Stimulated activated effector memory CD8-positive, alpha-beta T cell treated with anti-CD3 and anti-CD28 coated beads, Interleukin-12 subunit alpha, Interleukin-12 subunit beta, amount 100 ng/mL, for 72 hours (primary cell): ENCODE data around the gene HOXB8.

Experiments used
- ATAC-seq: fragments of 150-1000 bp; cut with Tn5 transposase; 2 replicates; pipeline ENCODE4 v1.10.0; 2021
- DNase-seq, 2 donors: peaks; one replicate each; pipeline ENCODE4 v3.0.0; 2021 to 2022; ENCODE audit warnings: low spot score in 2 of 2
- H3K27ac Mint-ChIP-seq: one replicate; pipeline ENCODE4 v1.8.0; 2022; ENCODE audit warnings: mild to moderate bottlenecking, mixed read lengths
- H3K36me3 Mint-ChIP-seq: one replicate; pipeline ENCODE4 v1.8.0; 2022; ENCODE audit warnings: mild to moderate bottlenecking, mixed read lengths
- H3K4me1 Mint-ChIP-seq: one replicate; pipeline ENCODE4 v1.8.0; 2022; ENCODE audit warnings: mixed read lengths
- H3K4me3 Mint-ChIP-seq: one replicate; pipeline ENCODE4 v1.8.0; 2022; ENCODE audit warnings: mild to moderate bottlenecking, mixed read lengths
- H3K9me3 Mint-ChIP-seq: one replicate; pipeline ENCODE4 v1.8.0; 2022; ENCODE audit warnings: mixed read lengths

The HOXB8 gene

DNA sequence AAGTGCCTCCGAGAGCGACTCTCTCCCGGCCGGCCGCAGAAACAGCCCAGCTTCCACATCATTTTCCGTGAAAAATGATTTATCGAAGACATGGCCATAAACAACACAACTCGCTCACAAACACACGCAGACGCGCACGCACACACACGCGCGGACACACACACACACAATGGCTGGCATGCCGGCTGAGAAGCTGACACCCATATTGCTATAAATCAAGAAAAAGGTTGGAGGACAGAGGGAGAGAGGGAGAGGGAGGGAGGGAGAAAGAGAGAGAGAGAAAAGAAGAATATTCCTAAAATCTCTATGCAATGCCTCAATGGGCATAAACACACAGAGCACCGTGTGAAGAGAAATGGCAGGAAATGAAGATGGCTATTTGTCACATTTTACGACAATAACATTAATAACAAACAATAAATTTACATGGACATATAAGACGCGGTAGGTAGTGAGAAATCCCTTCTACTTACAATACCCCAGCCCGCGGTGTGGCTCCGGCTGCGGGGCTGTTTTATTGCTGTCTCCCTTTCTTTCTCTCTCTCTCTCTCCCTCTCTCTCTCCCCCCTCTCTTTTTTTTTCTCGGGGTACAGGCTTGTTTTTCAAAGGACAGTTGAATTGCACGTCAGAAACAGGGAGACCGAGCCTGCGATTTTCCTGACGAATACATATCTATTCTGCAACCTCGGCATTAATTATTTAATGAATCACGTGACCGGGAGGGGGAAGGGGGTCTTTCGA, 46.4 kb downstream of the HOXB8 start:
- ATAC-seq = no peak
- Mint-ChIP-seq H3K36me3 (no peaks in the 10 kb centered on the region), H3K9me3 (no peaks in the 10 kb centered on the region), H3K27ac (no peak overlapping the region), H3K4me1 (peaks cover 5% of the 10 kb centered on the region), H3K4me3 (no peak overlapping the region)
- DNase-seq = no peak

DNA sequence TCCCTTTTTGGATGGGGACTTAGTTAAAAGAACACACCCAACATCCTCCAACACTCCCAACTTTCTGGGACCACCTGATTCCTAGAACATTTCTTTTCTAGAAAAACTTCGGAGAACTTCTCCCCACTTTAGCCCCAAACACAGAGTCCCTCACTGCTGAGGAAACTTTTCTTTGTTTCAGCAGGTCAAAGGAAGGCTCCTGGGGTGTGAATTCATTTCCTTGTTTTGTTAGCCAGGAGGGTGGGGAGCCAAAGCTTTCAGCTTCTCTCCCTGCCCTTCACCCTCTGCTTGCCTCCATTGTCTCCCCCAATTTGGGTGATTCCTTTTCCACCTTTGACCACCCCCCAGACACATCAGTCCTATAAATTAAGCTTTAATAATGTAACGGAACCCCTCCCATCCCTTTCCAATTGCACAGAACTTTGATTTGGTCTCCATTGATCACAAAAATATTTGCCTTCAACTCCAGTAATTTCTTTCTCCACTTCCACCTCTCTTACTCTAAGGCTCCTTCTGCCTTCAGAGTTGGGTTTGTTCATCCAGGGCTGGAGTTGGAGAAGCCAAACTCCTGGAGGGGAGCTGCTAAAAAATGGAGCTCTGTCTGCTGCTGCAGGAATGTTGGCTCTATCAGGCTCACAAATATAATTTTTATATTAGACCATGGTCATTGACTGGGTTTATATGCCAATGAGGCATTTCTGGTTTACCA, 47.3 kb downstream of the HOXB8 start:
- Mint-ChIP-seq H3K4me1 (peaks cover 5% of the 10 kb centered on the region), H3K9me3 (no peaks in the 10 kb centered on the region), H3K4me3 (no peak overlapping the region), H3K36me3 (no peaks in the 10 kb centered on the region), H3K27ac (no peak overlapping the region)
- ATAC-seq = no peak
- no peak for DNase-seq

DNA sequence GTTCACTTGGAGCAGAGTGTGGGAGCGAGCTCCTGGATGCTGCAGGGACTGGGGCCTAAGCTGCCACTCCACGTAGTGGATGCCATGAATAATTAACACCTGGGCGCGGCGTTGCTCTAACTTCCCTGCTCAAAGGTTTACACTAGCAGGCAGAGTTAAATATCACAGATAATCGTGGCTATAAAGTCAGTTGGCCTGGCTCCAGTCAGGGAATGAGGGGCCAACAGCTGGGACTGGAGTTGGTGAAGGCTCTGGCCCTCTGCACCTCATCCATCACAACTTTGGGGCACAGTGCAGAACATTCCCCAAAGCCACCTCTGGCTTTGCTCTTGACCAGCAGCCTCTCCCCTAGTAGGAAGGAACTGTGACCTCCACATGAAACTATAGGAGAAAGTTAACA, 47.9 kb downstream of the HOXB8 start:
- Mint-ChIP-seq H3K4me1 (peaks cover 5% of the 10 kb centered on the region), H3K4me3 (no peak overlapping the region), H3K27ac (no peak overlapping the region), H3K9me3 (no peaks in the 10 kb centered on the region), H3K36me3 (no peaks in the 10 kb centered on the region)
- DNase-seq (no peak), ATAC-seq (no peak)

DNA sequence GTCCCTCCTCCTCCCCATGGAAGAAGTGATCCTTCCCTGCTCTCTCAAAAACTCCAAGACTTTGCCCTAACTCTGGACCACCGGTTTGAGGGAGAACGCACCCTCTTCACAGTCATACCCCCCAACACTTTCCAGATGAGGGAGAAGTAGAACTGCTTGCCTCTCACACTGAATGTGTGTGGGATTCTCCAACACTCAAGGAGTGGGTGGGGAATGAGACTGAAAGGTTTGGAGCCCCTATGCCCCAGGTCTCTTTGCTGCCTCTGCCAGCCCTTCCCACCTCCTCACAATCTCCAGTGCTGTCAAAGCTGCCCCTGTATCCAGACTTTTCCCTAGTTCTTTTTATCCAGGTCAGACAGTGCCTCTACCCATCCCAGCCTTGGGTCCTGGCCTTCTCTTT, 48.4 kb downstream of the HOXB8 start:
- Mint-ChIP-seq H3K36me3 (no peaks in the 10 kb centered on the region), H3K9me3 (no peaks in the 10 kb centered on the region), H3K4me1 (peaks cover 8% of the 10 kb centered on the region), H3K4me3 (no peak overlapping the region), H3K27ac (no peak overlapping the region)
- no peak for ATAC-seq
- DNase-seq = no peak

DNA sequence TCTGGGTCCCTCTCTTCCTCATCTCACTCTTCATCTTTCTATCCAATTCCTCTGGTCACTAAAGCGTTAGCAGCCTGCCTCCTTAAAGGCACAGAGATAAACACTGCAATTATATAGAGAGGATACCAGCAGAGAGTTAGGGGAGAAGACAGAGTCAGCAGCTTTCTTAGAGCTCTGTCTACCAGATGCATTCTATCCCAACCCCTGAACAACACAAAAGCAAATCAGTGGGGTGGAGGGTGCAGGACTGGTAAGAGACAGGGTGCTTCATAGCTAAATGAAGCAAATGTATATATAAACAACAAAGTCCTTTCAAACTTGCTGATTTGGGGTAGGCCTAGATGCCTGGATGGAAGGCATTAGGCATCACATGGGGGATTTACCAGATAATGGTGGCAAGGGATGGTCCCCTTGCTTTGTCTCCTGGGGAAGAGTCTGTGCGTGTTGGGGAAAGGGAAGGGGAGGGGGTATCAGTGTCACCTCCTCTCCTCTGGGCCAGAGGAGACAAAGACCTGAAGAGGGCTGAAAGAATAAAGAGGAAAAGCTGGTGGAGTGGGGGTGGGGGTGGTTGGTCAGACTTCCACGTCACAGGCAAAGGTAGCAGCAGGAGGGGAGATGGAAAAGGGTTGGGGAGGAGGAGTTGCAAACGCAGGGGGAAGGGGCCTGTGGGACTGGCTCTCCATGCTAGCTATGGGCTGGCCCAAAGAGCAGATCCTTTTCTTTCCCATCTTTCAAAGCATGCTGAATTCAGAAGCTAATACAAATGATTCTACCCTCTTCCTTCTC, 49.0 kb downstream of the HOXB8 start:
- Mint-ChIP-seq H3K4me3 (no peak overlapping the region), H3K36me3 (no peaks in the 10 kb centered on the region), H3K27ac (no peak overlapping the region), H3K9me3 (no peaks in the 10 kb centered on the region), H3K4me1 (peaks cover 14% of the 10 kb centered on the region)
- ATAC-seq (no peak), DNase-seq (no peak)

DNA sequence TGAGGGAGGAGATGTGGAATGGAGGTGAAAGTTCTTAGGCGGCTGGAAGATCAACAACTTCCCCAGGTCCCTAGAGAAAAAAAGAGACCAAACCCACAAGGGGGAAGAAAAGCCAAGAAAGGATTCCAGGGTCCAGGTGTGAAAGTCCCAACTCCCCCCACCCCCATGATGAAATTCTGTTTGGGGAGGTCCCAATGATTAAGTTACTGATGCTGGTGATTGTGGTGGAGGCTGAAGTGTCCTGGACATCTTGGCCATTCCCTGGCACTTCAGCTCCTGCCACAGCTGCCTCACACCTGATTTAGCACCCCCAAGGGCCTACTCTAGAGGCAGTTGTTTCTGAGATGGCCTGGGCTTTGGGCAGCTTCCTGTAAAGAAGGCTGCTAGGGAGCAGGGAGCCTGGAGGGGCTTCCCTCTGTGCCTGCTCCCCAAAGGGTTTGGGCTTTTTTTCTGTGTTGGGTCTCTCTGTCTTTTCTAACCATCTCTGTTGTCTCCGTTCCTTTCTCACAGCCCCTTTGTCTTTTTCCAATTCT, 50.0 kb downstream of the HOXB8 start:
- no peaks in the 10 kb centered on the region for H3K36me3 Mint-ChIP-seq
- no peaks in the 10 kb centered on the region for H3K9me3 Mint-ChIP-seq
- DNase-seq (no peak), ATAC-seq (no peak)
- no peak overlapping the region for H3K27ac Mint-ChIP-seq
- H3K4me1 Mint-ChIP-seq = peaks cover 15% of the 10 kb centered on the region
- no peak overlapping the region for H3K4me3 Mint-ChIP-seq

DNA sequence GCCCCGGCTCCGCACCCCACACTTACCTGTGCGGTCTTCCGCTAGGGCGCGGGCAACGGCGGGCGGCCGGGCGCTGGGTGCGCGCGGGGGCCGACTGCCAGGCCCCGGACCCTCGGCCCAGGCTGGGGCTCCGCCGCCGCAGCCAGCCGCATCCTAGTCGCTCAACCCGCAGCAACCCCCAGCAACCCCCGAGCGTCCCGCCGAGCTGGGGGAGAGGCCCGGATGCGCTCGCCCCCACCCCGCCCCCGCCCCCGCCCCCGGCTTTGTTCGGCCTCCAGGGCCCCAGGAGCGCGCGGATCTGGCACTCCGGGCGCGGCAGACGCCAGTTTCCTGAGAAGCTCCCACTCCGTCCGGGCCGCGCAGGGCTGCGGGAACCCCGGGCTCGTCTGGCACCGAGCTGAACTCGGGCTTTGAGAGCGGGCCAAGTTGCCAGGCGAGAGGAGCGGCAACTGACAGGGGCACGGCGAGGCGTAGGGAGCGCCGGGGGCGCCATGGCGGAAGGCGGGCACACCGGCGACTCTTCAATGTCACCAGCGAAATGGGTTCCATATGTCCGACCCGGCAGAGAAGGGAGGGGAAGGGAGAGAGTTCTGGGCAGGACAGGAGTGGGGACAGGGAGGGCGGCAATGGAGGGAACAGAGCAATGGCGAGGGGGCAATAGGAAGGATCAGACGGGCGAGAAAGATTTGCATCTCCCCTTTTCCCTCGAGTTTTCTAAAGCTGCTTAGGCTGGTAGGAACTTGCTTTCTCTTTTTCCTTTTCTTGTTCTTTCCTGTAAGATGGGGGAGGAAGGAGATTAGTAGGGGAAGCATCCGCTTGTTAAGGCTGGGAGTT, 50.7 kb downstream of the HOXB8 start:
- Mint-ChIP-seq H3K36me3 (no peaks in the 10 kb centered on the region), H3K4me3 (no peak overlapping the region), H3K27ac (no peak overlapping the region), H3K9me3 (no peaks in the 10 kb centered on the region), H3K4me1 (peaks cover 15% of the 10 kb centered on the region)
- DNase-seq (no peak), ATAC-seq (no peak)

DNA sequence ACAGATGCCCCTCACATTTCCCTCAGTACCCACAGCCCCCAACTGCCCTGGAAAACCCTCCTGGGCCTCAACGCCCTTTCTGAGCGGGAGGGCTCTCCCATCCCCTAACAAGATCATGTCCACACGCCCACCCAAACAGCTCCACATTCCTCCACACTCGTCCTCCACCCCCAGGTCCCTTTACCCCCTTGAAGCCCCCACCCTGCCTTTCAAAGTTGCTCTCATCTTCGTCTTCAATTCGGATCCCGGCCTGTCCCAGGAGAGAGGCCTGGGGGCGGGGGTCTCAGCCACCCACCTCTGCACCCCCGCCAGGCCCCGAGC, 51.3 kb downstream of the HOXB8 start:
- no peak overlapping the region for H3K4me3 Mint-ChIP-seq
- no peak overlapping the region for H3K27ac Mint-ChIP-seq

DNA sequence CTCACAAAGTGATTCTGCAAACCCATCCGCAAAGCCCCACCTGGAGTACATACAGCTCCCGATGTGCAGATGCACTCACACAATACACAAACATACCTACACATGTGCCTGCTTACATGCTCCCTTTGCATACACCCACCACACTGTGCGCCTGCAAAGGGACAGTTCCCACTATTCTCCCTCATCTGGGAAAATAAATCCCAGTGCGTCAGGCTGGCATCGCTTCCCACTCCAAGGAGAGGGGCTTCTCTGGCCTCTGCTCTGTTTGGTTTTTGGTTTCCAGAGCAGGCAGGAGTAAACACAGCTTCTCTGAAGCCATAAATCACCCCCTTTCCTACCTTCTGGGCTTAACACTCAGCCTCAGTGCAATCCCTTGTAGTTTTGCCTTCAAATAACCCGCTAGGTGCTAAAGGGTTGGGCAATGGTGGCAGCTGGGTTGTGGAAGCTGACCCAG, 51.7 kb downstream of the HOXB8 start:
- Mint-ChIP-seq H3K36me3 (no peaks in the 10 kb centered on the region), H3K27ac (no peak overlapping the region), H3K4me1 (peaks cover 12% of the 10 kb centered on the region), H3K4me3 (no peak overlapping the region), H3K9me3 (no peaks in the 10 kb centered on the region)
- DNase-seq (no peak), ATAC-seq (no peak)

More for the DNA sequence above, 51.3 kb downstream of the HOXB8 start:
- ATAC-seq (no peak), DNase-seq (no peak)
- Mint-ChIP-seq H3K9me3 (no peaks in the 10 kb centered on the region), H3K36me3 (no peaks in the 10 kb centered on the region), H3K4me1 (peaks cover 15% of the 10 kb centered on the region)

DNA sequence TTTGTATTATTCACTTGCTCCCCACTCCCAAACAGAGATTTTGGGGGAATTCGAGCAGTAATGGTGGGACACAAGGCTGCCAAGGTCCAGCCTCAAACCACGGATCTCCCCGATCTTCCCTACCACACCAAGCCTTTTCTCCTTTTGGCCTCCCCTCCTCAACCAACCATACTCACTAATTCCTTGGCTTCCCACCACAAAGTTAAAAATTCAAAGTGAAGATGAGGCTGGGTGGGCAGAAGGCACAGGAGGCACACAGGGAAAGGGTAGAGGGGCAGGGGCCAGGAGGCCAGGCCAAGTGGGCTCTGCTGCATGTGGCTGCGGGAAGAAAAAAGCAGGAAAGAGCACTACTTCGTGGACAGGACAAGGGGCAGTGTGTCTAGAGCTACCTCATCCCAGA, 52.2 kb downstream of the HOXB8 start:
- Mint-ChIP-seq H3K36me3 (no peaks in the 10 kb centered on the region), H3K4me1 (peaks cover 11% of the 10 kb centered on the region), H3K4me3 (no peak overlapping the region), H3K9me3 (no peaks in the 10 kb centered on the region), H3K27ac (no peak overlapping the region)
- DNase-seq (no peak), ATAC-seq (no peak)
